Left colon (tissue), 2 donors: ENCODE data around the gene C12orf76. TPM values are rescaled to one million over a fixed set of nuclear protein-coding genes. Genes with fewer than 3 reads are reported as not detected.
A peak's percentile ranks its signal among the peaks of the same experiment; 100 is the strongest.
"Not testable (repeated sequence)": the region's sequence is repeated elsewhere in the genome, so short reads cannot be mapped to it uniquely, and the experiment has no call there.

Experiments used
- ATAC-seq: fragments of 200-7000 bp; cut with Tn5 transposase; one replicate; pipeline ENCODE4 v1.9.1; 2020; ENCODE audit warnings: mild to moderate bottlenecking, moderate library complexity
- DNase-seq, 2 donors: peaks; one replicate each; pipeline ENCODE4 v3.0.0-alpha.2; 2020
- intact Hi-C, 2 donors: fragments of 100-400 bp; cut with DNase I in 1 of 2; cut with micrococcal nuclease in 1 of 2; formaldehyde crosslinking; loops; one replicate each; pipeline versions ENCODE4 v1.11.2 to v1.14.0; 2022; cut with DNase I, micrococcal nuclease
- total RNA-seq, 2 donors: library from RNA; stranded (reverse); fragmentation: NEBNext Ultra II Directional; extraction: Animal tissue kit (Norgen Biotek cat#: 25700); gene quantifications; one replicate each; pipeline ENCODE4 v1.2.1, GENCODE V29; 2021
- donor health status: DM: no; HTN: no; CAD: no.
- donor health status: DM: yes; HTN: yes; CAD: no.

C12orf76 gene
- total RNA-seq, 2 donors from 2014 or later, result 5.5 to 7.8 TPM

DNA sequence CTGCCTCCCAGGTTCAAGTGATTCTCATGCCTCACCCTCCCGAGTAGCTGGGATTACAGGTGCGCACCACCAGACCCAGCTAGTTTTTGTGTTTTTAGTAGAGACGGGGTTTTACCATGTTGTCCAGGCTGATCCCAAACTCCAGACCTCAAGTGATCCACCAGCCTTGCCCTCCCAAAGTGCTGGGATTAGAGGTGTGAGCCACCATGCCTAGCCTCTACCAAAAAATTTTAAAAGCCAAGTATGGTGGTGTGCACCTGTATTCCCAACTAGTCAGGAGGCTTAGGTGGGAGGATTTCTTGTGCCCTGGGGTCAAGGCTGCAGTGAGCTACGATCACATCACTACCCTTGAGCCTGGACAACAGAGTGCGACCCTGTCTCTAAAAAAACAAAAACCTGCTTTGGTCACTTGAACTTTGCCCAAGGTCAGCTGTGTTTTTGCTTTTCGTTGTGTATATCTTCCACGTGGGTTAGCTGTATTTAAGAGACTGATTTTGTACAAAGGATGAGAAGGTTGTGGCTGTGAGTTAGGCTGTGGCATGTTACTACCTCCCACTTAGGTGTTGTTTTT, 12.7 kb downstream of the C12orf76 start:
- ATAC-seq, result no peak
- no peak for DNase-seq
- intact Hi-C loops, result no loop called here

DNA sequence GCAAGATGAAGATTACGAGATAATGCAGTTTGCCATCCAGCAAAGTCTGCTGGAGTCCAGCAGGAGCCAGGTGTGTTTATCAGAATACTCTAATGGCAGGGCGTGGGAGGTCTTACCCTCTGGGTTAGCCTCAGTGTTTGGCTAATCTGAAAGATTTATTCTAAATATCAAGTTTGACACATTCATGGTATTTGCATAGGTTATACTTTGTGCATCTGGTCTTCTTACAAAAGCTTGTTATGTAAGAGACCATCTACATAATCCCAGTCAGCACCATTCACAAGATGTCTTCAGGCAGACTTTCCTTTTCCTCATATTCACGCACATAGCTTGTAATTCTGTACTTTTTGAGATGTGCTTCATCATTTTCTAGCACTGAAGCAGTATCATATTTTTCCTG, 14.4 kb downstream of the C12orf76 start:
- intact Hi-C loops, result no loop called here
- DNase-seq, result no peak
- no peak for ATAC-seq

- ATAC-seq (no peak), DNase-seq (no peak)
- intact Hi-C loops, result no loop called here
Measured at GRCh38 chr12:110029290-110029815, 19.0 kb downstream of the C12orf76 start.

DNA sequence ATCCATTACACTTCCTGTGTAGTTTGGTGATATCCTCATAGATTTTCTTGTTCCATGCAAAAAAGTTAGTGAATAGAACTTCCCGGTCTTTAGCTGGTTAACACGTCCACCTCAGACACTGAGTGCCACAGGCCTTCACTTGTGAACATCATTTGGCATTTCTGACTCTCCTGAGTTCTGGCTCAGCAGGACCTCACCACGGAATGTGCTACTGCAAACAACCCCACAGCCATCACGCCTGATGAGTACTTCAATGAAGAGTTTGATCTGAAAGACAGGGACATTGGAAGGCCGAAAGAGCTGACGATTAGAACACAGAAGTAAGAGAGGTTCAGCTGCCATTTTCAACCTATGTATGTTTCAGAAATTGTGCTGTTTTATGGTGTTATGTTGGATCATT, 20.0 kb downstream of the C12orf76 start:
- ATAC-seq, result no peak
- intact Hi-C loops, result no loop called here
- DNase-seq, result no peak

DNA sequence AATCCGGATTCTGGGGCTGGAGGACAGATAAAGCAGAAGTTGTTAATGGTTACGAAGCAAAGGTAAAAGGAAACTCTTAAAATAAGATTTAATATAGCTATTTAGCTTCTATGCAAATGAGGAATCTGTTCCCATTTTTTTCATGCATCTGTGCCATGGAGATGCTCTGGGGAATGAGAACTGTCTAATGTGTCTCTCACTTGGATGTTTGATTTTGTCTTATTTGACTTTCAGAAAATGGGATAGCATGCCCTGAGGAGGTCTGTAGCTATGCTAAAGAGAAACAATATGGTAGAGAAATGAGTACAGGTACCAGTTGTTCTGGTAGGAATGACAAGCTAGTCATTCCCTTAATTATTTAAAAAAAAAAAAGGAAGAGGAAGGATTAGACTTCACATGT, 24.3 kb downstream of the C12orf76 start:
- ATAC-seq (no peak), DNase-seq (no peak)
- intact Hi-C loops, result no loop called here

DNA sequence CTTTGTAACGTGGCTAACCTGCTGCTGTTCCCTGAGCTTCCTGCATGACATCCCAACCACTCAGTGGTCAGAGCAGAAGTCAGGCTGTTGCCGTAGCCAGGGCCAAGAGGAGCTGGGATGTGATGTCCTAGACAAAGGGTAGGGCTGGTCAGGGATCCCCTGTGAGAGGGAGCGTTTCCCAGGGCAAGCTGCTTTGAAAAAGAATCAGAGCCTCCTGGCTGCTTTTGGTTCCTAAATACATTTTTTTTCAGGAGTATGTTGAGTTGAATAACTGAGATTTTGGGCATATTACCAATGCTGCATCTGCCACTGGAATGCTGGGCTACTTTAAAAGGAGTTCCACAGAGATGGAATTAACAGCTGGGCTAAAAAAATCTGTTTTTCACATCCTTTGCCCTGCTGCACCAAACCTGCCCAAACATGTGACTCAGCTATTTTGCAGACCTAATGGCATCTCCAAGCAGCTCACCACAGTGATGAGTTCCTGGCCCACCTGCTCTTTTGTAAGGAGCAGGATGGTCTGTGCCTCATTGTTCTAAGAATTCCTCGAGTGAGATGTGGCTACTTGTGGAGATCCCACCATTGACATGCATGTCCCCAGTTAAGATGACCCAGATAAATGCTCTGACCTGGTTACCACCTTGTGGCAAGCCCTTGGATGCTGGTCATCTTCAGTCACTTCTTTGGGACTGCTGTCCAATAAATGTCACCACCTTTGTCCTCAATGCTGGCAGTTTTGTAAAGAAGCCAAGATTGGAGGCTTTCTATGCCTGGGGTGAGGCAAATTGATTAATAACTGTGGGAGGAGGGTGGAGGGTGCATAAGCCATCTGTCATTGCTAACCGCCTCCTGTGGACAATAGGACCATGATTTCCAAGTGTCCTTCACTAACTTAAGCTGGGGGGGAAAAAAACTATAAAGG, 25.0 kb downstream of the C12orf76 start:
- ATAC-seq (no peak), DNase-seq (no peak)
- intact Hi-C loops, result no loop called here

DNA sequence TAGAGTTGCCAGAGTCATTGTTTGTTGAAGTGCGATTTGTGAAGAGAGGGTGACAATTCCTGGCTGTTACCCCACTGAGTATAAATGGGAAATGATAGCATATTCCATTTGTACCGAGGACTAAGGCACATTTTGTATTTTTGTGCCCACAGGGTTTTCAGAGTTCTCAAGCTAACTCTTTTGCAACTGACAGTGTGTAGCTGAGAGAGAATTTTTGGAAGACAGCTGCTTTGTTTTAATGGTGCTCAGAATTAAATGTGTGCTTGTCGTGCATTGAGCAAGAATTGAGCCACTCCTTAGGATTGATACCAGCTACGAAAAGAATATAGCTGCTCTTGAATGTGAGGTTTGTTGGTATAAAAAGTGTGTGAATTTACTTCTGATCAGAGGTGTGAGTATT, 27.4 kb downstream of the C12orf76 start:
- intact Hi-C loops, result no loop called here
- DNase-seq (no peak), ATAC-seq (no peak)

DNA sequence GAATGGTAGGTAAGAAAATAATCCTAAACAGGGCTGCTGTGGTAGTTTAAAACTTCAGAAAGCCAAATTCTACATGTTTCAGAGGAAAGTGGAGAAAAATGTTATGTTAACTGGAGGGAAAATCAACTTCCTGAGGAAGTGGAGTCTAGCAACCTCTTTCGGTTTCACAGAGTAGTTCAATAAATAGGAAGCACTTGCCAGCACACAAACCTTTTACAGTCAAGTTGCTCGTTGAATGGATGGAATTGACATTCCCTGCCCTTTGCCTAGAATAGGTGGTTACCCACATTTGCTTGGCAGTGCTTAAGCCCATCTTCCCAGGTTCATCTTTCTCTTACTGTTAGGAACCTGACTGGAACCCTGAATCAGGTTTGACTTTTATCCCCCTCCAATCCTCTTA, 33.2 kb downstream of the C12orf76 start:
- ATAC-seq (no peak), DNase-seq (no peak)
- intact Hi-C loops, result no loop called here

DNA sequence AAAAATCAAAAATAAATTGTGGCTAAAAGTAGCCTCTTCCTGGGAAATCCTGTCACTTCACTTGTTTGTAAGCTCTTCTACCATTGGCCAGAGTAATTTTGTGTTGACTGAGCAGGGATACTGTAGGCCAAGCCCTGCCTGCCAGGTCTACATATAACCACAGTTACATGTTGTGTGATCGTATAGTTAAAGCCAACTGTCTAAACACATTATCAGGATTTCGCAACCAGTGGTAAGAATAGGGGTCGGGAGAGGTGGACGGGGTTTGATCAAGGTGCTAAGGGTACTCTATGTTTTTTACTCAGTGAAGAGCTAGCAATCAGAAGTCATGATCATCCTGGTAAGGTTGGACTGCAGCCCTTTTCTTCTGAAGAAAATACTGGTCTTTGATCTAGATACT, 35.7 kb downstream of the C12orf76 start:
- no peak for DNase-seq
- intact Hi-C loops, result no loop called here
- ATAC-seq, result no peak

DNA sequence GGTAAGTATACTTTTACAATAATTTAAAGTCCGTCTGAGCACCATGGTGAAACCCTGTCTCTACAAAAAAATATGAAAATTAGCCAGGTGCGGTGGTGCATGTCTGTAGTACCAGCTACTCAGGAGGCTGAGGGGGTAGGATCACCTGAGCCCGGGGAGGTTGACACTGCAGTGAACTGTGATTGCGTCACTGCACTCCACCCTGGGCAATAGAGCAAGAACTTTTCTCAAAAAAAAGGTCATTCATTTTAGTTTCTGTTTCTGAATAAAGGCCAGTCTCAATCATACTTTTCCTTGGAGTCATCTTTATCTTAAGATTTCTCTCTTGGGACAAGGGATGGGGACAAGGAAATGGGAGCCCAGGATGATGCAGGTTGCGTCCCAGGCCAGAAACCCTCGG, 36.2 kb downstream of the C12orf76 start:
- peak in 1 of 2 donors; percentile 56 for DNase-seq
- intact Hi-C loops, result no loop called here
- peak; percentile 70 for ATAC-seq

DNA sequence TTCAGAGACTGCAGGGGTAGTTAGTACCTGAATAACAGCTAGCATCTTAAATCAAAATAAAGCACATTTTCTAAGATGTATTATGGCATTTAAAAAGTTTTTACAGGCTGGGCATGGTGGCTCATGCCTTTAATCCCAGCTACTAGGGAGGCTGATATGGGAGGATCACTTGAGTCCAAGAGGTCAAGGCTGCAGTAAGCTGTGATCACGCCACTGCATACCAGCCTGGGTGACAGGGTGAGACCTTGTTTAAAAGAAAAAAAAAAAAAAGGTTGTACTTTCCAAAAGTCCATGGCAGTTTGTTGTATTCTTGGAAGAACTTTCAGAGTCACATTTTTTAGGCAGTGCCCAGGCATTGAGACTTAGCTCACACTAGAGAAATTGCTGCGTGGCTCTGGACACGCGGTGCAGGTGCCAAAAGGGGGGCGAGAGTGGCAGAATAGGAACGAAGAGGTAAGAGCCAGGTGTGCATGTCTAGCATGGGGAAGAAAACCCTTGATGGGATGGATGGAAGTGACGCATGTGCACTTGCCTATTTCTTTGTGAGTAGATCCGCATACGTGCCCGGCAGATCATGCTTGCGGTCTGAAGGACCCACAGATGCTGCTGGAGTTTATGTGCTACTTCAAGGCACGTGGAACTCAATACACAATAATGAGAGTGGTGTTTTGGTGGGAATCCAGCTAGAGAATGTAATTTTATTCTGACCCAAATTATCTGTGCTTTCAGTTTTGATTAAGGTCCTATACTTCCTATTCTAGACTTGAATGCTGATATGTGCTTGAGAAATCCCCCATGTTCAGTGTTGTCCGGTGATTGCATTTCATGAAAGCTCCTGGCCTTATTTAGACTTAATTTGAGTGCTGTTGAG, 37.2 kb downstream of the C12orf76 start:
- peak; percentile 76 for ATAC-seq
- no peak for DNase-seq
- intact Hi-C loops, result no loop called here

DNA sequence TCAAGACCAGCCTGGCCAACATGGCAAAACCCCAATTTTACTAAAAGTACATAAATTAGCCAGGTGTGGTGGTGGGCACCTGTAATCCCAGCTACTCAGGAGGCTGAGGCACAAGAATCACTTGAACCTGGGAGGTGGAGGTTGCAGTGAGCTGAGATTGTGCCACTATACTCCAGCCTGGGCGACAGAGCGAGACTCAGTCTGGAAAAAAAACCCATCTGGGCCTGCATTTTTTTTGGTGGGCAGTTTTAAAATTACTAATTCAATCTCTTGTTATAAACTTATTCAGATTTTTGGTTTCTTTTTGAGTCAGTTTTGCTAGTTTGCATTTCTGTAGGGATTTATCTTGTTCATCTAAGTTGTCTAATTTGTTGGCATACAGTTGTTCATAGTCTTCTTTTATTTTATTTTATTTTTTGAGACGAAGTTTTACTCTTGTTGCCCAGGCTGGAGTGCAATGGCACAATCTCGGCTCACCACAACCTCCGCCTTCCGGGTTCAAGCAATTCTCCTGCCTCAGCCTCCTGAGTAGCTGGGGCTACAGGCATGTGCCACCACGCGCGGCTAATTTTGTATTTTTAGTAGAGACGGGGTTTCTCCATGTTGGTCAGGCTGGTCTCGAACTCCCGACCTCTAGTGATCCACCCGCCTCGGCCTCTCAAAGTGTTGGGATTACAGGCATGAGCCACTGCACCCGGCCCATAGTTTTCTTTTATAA, 39.5 kb downstream of the C12orf76 start:
- intact Hi-C loops, DNase-seq, ATAC-seq: not testable (repeated sequence)

DNA sequence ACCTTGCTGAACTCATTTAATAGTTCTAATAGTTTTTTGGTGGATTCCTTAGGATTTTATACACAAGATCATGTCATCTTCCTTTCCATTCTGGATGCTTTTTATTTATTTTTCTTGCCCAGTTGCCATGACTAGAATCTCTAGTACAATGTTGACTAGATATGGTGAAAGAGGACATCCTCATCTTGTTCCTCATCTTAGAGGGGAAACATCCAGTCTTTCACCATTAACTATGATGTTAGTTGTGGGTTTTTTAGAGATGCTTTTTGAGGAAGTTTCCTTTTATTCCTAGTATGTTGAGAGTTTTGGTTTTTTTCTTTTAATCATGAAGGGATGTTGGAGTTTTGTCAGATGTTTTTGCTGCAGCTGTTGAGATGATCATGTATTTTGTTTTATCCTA, 40.4 kb downstream of the C12orf76 start:
- no peak for ATAC-seq
- DNase-seq, result no peak
- intact Hi-C loops, result no loop called here

- intact Hi-C loops, result no loop called here
- no peak for DNase-seq
- no peak for ATAC-seq
Measured at GRCh38 chr12:110006115-110006514, 42.2 kb downstream of the C12orf76 start.

DNA sequence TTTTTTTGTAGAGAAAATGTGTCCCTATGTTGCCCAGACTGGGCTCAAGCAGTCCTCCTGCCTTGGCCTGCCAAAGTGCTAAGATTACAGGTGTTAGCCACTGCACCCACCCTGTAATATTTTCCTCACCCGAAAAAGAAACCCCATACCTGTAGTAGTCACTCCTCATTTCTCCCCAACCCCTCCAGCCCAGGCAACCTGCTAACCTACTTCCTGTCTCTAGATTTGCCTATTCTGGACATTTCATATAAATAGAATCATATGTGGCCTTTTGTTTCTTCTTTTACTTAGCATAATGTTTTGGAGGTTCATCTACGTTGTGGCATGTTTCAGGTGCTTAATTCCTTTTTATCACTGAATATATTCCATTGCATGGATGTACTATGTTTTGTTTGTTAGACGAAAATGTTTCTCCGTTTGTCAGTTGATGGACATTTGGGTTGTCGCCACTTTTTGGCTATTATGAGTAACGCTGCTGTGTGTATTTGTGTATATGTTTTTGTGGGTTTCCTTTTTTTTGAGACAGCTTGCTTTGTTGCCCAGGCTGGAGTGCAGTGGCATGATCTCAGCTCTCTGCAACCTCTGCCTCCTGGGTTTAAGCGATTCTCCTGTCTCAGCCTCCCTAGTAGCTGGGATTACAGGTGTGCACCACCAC, 42.9 kb downstream of the C12orf76 start:
- peak; percentile 16 for ATAC-seq

GRCh38 chr12:110004598-110004997, 43.7 kb downstream of the C12orf76 start:
- intact Hi-C loops, result no loop called here
- peak; percentile 84 for ATAC-seq
- DNase-seq, result no peak

More for the DNA sequence above, 42.9 kb downstream of the C12orf76 start:
- DNase-seq, result peak in 1 of 2 donors; percentile 33
- intact Hi-C loops, result no loop called here

DNA sequence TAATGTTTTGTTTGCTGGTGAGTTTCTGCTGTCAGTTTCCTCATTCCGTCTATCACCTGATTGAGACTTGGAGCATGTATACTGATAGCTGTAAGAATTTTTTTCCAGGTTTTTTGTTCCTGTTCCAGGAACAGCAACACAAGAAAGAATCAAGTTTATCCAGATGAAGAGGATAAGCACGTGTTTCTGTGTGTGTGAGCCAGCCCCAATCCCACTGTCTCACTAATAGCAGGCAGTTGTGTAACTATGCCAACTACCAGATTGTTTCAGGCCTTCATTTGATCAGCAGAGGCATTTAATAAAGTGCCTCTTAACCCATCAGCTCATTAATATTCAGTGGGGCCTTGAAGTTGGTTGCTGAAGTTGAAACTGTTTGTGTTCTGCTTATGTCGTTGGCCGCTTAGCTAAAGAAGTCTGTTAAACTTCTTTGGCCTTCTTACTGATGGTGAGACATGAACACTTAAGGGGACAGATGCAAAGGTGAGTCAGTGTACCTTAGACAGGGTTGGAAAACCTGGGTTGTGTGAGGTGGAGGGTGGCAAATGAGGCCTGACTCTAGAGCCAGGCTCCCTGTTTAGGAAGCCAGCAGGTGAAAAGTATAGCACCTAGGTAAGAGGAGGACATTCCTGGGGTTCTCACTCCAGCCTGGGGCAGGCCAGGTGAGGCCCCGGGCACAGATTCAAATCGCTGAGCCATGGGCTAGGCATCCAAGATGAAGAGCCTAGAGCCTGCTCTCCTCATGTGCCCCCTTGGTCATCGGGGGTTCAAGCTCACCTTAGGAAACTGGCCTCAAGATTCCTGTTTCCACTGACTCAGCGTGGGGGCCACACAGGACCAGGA, 45.4 kb downstream of the C12orf76 start:
- ATAC-seq, result peak; percentile 8
- DNase-seq, result no peak
- intact Hi-C loops, result no loop called here
